Stimulated activated CD8-positive, alpha-beta memory T cell treated with anti-CD3 and anti-CD28 coated beads, Interleukin-7, amount 100 ng/mL, for 48 hours (primary cell): Measurements from ENCODE around the gene PDLIM1.

Experiments used
- DNase-seq, 2 donors: peaks; one replicate each; pipeline ENCODE4 v3.0.0-alpha.2; 2020; ENCODE audit warnings: low read depth in 1 of 2; ENCODE audit errors: extremely low read depth in 1 of 2

Gene PDLIM1

GRCh38 chr10:95289003-95289920 is 1.5 kb downstream of the PDLIM1 start:
- no peak for DNase-seq

GRCh38 chr10:95288303-95288702 is 2.5 kb downstream of the PDLIM1 start:
- no peak for DNase-seq

GRCh38 chr10:95287281-95287680 is 3.5 kb downstream of the PDLIM1 start:
- DNase-seq = no peak

GRCh38 chr10:95286707-95287106 is 4.1 kb downstream of the PDLIM1 start:
- no peak for DNase-seq

- no peak for DNase-seq
These were observed 5.2 kb downstream of the PDLIM1 start for GRCh38 chr10:95285556-95285955.

- DNase-seq = no peak
These were observed 6.0 kb downstream of the PDLIM1 start for GRCh38 chr10:95284807-95285206.

- no peak for DNase-seq
These were observed 8.7 kb downstream of the PDLIM1 start for GRCh38 chr10:95282107-95282506.

- no peak for DNase-seq
These were observed 9.6 kb downstream of the PDLIM1 start for GRCh38 chr10:95281206-95281605.

- no peak for DNase-seq
These were observed 10.2 kb downstream of the PDLIM1 start for GRCh38 chr10:95280637-95281036.

GRCh38 chr10:95279042-95279820 is 11.6 kb downstream of the PDLIM1 start:
- no peak for DNase-seq

- no peak for DNase-seq
These were observed 12.5 kb downstream of the PDLIM1 start for GRCh38 chr10:95278061-95278988.

- DNase-seq = no peak
These were observed 13.2 kb downstream of the PDLIM1 start for GRCh38 chr10:95277614-95278013.

GRCh38 chr10:95277201-95277570 is 13.6 kb downstream of the PDLIM1 start:
- DNase-seq = no peak

GRCh38 chr10:95276367-95277200 is 14.2 kb downstream of the PDLIM1 start:
- DNase-seq = no peak

- DNase-seq = no peak
These were observed 15.0 kb downstream of the PDLIM1 start for GRCh38 chr10:95275726-95276366.

GRCh38 chr10:95273393-95274312 is 17.1 kb downstream of the PDLIM1 start:
- DNase-seq = no peak

- no peak for DNase-seq
These were observed 22.4 kb downstream of the PDLIM1 start for GRCh38 chr10:95268438-95268837.

GRCh38 chr10:95267251-95267650 is 23.6 kb downstream of the PDLIM1 start:
- no peak for DNase-seq
